Measurements from ENCODE around the gene GPR183.

GPR183 gene

GRCh38 chr13:99321709-99322108, 14.5 kb upstream of the GPR183 start:
- H2BK12ac ChIP-seq (ENCODE audit: low read length in 2 of 2) = no peak overlapping the region
- H3K36me3 ChIP-seq (ENCODE audit: control insufficient read depth in 1 of 2, insufficient read depth in 2 of 2, low read depth in 1 of 2, low read length in 2 of 2) = peaks cover 4 to 8% of the 10 kb centered on the region in 2 experiments
- peaks cover 11% of the 10 kb centered on the region for H3K79me1 ChIP-seq (replicated peaks; ENCODE audit: low read length, poor library complexity, severe bottlenecking)
- peak overlapping the region; percentile 92 for H3K9ac ChIP-seq (ENCODE audit: low read length)
- H3K9me3 ChIP-seq (ENCODE audit: control insufficient read depth, low read length) = no peaks in the 10 kb centered on the region
- no peak overlapping the region for H3K4me2 ChIP-seq (ENCODE audit: low read length, poor library complexity, severe bottlenecking)
- no peak overlapping the region for H3K4ac ChIP-seq (ENCODE audit: low read depth in 1 of 2, low read length in 2 of 2)
- no peak overlapping the region for H4K8ac ChIP-seq (ENCODE audit: low read length)
- H3K14ac ChIP-seq (ENCODE audit: low read length in 2 of 2) = no peak overlapping the region
- no peak overlapping the region for H2AK5ac ChIP-seq (ENCODE audit: low read length, severe bottlenecking)
- no peak overlapping the region for H2BK15ac ChIP-seq (ENCODE audit: low read depth, poor library complexity, severe bottlenecking)
- no peak overlapping the region for H2BK5ac ChIP-seq (ENCODE audit: low read depth, low read length, poor library complexity, severe bottlenecking)
- no peak overlapping the region for H3K23ac ChIP-seq (ENCODE audit: low read length in 2 of 2)
- H3K4me1 ChIP-seq (ENCODE audit: control insufficient read depth, insufficient read depth, low read depth, low read length) = peaks cover 3% of the 10 kb centered on the region
- H2BK120ac ChIP-seq (ENCODE audit: low read depth, low read length) = no peak overlapping the region
- no peak for DNase-seq
- no peak overlapping the region for H3K27ac ChIP-seq (ENCODE audit: low read length, poor library complexity, severe bottlenecking)
- H3K27me3 ChIP-seq (ENCODE audit: control insufficient read depth in 1 of 2, insufficient read depth in 1 of 2, low read length in 2 of 2) = no peaks in the 10 kb centered on the region
- no peak overlapping the region for H3K18ac ChIP-seq (ENCODE audit: low read depth in 1 of 2, low read length in 2 of 2)
- H2AFZ ChIP-seq (ENCODE audit: low read depth, low read length) = no peak overlapping the region
- no peak overlapping the region for H4K91ac ChIP-seq (ENCODE audit: low read length)
- peak overlapping the region in 1 of 2 experiments; percentile 38 for H3K4me3 ChIP-seq (ENCODE audit: insufficient read depth in 1 of 2, low read depth in 1 of 2, low read length in 2 of 2)

DNA sequence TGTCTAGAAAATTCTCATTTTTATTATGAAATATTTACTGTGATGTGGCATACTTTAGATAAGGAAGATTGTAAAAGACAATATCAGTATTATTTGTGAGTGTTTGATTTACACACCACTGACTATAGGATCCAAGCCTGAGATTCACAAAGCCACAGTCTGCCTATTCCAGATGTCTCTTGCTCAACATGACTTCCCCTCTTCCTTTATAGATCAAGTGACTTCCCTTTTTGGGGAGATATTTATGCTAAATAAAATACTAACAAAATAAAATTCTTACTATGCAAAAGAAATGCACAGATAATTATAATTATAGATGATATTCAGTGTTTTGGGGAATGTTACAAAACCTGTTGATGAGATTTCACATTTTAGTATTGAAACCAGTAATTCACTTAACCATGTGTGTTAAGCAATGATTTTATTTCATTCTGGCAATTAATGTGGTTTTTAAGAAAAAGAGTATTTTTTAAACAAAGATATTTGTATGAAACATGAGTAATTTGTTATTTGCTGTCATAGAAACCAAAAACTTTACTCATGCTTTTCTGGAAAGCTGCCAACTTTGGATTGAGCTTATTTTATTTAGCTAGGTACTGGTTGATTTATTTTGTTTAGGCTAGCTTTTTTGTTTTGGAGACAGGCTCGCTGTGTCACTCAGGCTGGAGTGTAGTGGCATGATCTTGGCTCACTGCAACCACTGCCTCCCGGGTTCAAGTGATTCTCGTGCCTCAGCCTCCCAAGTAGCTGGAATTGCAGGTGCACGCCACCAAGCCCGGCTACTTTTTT, 13.7 kb upstream of the GPR183 start:
- no peak overlapping the region for H3K4me3 ChIP-seq (ENCODE audit: insufficient read depth in 1 of 2, low read depth in 1 of 2, low read length in 2 of 2)
- H2BK12ac ChIP-seq (ENCODE audit: low read length in 2 of 2) = no peak overlapping the region
- no peak overlapping the region for H2AFZ ChIP-seq (ENCODE audit: low read depth, low read length)
- WGBS = 54% methylated on average over 5 of the region's 5 CpGs
- H3K14ac ChIP-seq (ENCODE audit: low read length in 2 of 2) = no peak overlapping the region
- no peak overlapping the region for H4K8ac ChIP-seq (ENCODE audit: low read length)
- peaks cover 9% of the 10 kb centered on the region for H3K4me1 ChIP-seq (ENCODE audit: control insufficient read depth, insufficient read depth, low read depth, low read length)
- H2BK15ac ChIP-seq (ENCODE audit: low read depth, poor library complexity, severe bottlenecking) = no peak overlapping the region
- H2BK120ac ChIP-seq (ENCODE audit: low read depth, low read length) = no peak overlapping the region
- no peak overlapping the region for H4K91ac ChIP-seq (ENCODE audit: low read length)
- H3K27ac ChIP-seq (ENCODE audit: low read length, poor library complexity, severe bottlenecking) = no peak overlapping the region
- peaks cover 4 to 6% of the 10 kb centered on the region in 2 experiments for H3K36me3 ChIP-seq (ENCODE audit: control insufficient read depth in 1 of 2, insufficient read depth in 2 of 2, low read depth in 1 of 2, low read length in 2 of 2)
- no peak overlapping the region for H3K4me2 ChIP-seq (ENCODE audit: low read length, poor library complexity, severe bottlenecking)
- peak overlapping the region; percentile 92 for H3K9ac ChIP-seq (ENCODE audit: low read length)
- no peaks in the 10 kb centered on the region for H3K27me3 ChIP-seq (ENCODE audit: control insufficient read depth in 1 of 2, insufficient read depth in 1 of 2, low read length in 2 of 2)
- H2BK5ac ChIP-seq (ENCODE audit: low read depth, low read length, poor library complexity, severe bottlenecking) = no peak overlapping the region
- no peaks in the 10 kb centered on the region for H3K9me3 ChIP-seq (ENCODE audit: control insufficient read depth, low read length)
- DNase-seq = peak; percentile 80
- peaks cover 11% of the 10 kb centered on the region for H3K79me1 ChIP-seq (replicated peaks; ENCODE audit: low read length, poor library complexity, severe bottlenecking)
- no peak overlapping the region for H3K18ac ChIP-seq (ENCODE audit: low read depth in 1 of 2, low read length in 2 of 2)
- no peak overlapping the region for H3K4ac ChIP-seq (ENCODE audit: low read depth in 1 of 2, low read length in 2 of 2)
- no peak overlapping the region for H2AK5ac ChIP-seq (ENCODE audit: low read length, severe bottlenecking)
- no peak overlapping the region for H3K23ac ChIP-seq (ENCODE audit: low read length in 2 of 2)

DNA sequence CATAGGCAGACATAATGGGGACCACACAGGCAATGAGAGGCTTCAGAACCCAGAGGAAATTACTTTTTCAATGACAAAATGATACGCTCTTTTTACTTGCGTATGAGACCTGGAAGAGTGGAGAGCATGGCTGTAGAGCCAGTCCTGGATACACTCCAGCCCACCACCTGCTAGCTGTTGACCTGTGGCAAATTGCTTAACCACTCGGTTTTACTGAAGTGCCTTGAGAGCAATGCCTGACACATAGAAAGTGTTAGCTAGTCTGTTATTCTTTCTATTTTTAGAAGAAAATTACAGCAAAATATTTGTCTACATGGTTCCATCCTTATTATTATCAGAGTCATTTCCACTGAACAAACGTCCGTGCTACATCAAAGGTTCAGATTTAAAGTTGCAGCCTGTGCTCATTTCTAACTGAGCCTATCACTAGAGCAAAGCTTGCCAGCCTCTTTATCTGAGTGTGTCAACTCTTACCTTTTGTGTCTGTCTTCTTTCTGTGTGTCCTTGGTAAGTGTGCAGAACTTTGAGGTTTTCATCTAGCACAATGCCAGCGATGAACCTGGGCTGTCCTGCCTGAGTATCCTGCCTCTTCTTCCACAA, 9.6 kb upstream of the GPR183 start:
- Histone ChIP-seq H3K27ac (ENCODE audit: low read length, poor library complexity, severe bottlenecking) (no peak overlapping the region), H3K9me3 (ENCODE audit: control insufficient read depth, low read length) (no peaks in the 10 kb centered on the region), H2BK12ac (ENCODE audit: low read length in 2 of 2) (no peak overlapping the region), H3K4ac (ENCODE audit: low read depth in 1 of 2, low read length in 2 of 2) (no peak overlapping the region), H2AFZ (ENCODE audit: low read depth, low read length) (no peak overlapping the region), H2BK15ac (ENCODE audit: low read depth, poor library complexity, severe bottlenecking) (no peak overlapping the region), H2AK5ac (ENCODE audit: low read length, severe bottlenecking) (no peak overlapping the region), H3K9ac (ENCODE audit: low read length) (no peak overlapping the region), H3K18ac (ENCODE audit: low read depth in 1 of 2, low read length in 2 of 2) (no peak overlapping the region), H3K4me1 (ENCODE audit: control insufficient read depth, insufficient read depth, low read depth, low read length) (peaks cover 12% of the 10 kb centered on the region), H3K36me3 (ENCODE audit: control insufficient read depth in 1 of 2, insufficient read depth in 2 of 2, low read depth in 1 of 2, low read length in 2 of 2) (peaks cover 4 to 11% of the 10 kb centered on the region in 2 experiments), H3K23ac (ENCODE audit: low read length in 2 of 2) (no peak overlapping the region), H3K14ac (ENCODE audit: low read length in 2 of 2) (no peak overlapping the region), H4K91ac (ENCODE audit: low read length) (no peak overlapping the region), H3K4me2 (ENCODE audit: low read length, poor library complexity, severe bottlenecking) (no peak overlapping the region), H4K8ac (ENCODE audit: low read length) (no peak overlapping the region), H3K4me3 (ENCODE audit: insufficient read depth in 1 of 2, low read depth in 1 of 2, low read length in 2 of 2) (no peak overlapping the region), H3K79me1 (replicated peaks; ENCODE audit: low read length, poor library complexity, severe bottlenecking) (peaks cover 10% of the 10 kb centered on the region), H3K27me3 (ENCODE audit: control insufficient read depth in 1 of 2, insufficient read depth in 1 of 2, low read length in 2 of 2) (no peaks in the 10 kb centered on the region), H2BK5ac (ENCODE audit: low read depth, low read length, poor library complexity, severe bottlenecking) (no peak overlapping the region), H2BK120ac (ENCODE audit: low read depth, low read length) (no peak overlapping the region)
- DNase-seq = peak; percentile 29
- WGBS = 81% methylated on average over 6 of the region's 6 CpGs

GRCh38 chr13:99316224-99316623, 9.0 kb upstream of the GPR183 start:
- no peak overlapping the region for H3K27ac ChIP-seq (ENCODE audit: low read length, poor library complexity, severe bottlenecking)
- no peak for DNase-seq
- H3K23ac ChIP-seq (ENCODE audit: low read length in 2 of 2) = no peak overlapping the region
- no peak overlapping the region for H2BK120ac ChIP-seq (ENCODE audit: low read depth, low read length)
- H3K9ac ChIP-seq (ENCODE audit: low read length) = no peak overlapping the region
- no peaks in the 10 kb centered on the region for H3K27me3 ChIP-seq (ENCODE audit: control insufficient read depth in 1 of 2, insufficient read depth in 1 of 2, low read length in 2 of 2)
- H3K4me1 ChIP-seq (ENCODE audit: control insufficient read depth, insufficient read depth, low read depth, low read length) = peaks cover 12% of the 10 kb centered on the region
- no peak overlapping the region for H3K4me3 ChIP-seq (ENCODE audit: insufficient read depth in 1 of 2, low read depth in 1 of 2, low read length in 2 of 2)
- peaks cover 13% of the 10 kb centered on the region for H3K79me1 ChIP-seq (replicated peaks; ENCODE audit: low read length, poor library complexity, severe bottlenecking)
- no peak overlapping the region for H3K4ac ChIP-seq (ENCODE audit: low read depth in 1 of 2, low read length in 2 of 2)
- no peak overlapping the region for H2AK5ac ChIP-seq (ENCODE audit: low read length, severe bottlenecking)
- no peaks in the 10 kb centered on the region for H3K9me3 ChIP-seq (ENCODE audit: control insufficient read depth, low read length)
- WGBS = 94% methylated on average over 2 of the region's 2 CpGs
- no peak overlapping the region for H3K18ac ChIP-seq (ENCODE audit: low read depth in 1 of 2, low read length in 2 of 2)
- no peak overlapping the region for H2BK5ac ChIP-seq (ENCODE audit: low read depth, low read length, poor library complexity, severe bottlenecking)
- no peak overlapping the region for H2BK12ac ChIP-seq (ENCODE audit: low read length in 2 of 2)
- no peak overlapping the region for H4K91ac ChIP-seq (ENCODE audit: low read length)
- H3K4me2 ChIP-seq (ENCODE audit: low read length, poor library complexity, severe bottlenecking) = no peak overlapping the region
- H4K8ac ChIP-seq (ENCODE audit: low read length) = no peak overlapping the region
- peaks cover 4 to 11% of the 10 kb centered on the region in 2 experiments for H3K36me3 ChIP-seq (ENCODE audit: control insufficient read depth in 1 of 2, insufficient read depth in 2 of 2, low read depth in 1 of 2, low read length in 2 of 2)
- no peak overlapping the region for H2AFZ ChIP-seq (ENCODE audit: low read depth, low read length)
- no peak overlapping the region for H3K14ac ChIP-seq (ENCODE audit: low read length in 2 of 2)
- H2BK15ac ChIP-seq (ENCODE audit: low read depth, poor library complexity, severe bottlenecking) = no peak overlapping the region
